K562 (cell line): ENCODE data around the gene SGMS1. TPM values are rescaled to one million over a fixed set of nuclear protein-coding genes. Genes with fewer than 3 reads are reported as not detected.

Source experiments
- DDX20 ChIP-seq: fragments of 450-650 bp; IDR thresholded peaks from 2 replicates; pipeline ENCODE4 v1.6.1; 2016; ENCODE audit warnings: missing genetic modification characterization, low read depth, mild to moderate bottlenecking, missing compliant biosample characterization, moderate library complexity
- DPF2 ChIP-seq: fragments of 450-650 bp; IDR thresholded peaks from 2 replicates; pipeline ENCODE4 v1.6.1; 2016
- KDM1A ChIP-seq, 2 experiments: fragments of 450-650 bp; IDR thresholded peaks; 2 replicates each; pipeline ENCODE4 v1.6.1; 2016; ENCODE audit warnings: mild to moderate bottlenecking in 2 of 2
- L3MBTL2 ChIP-seq: fragments of 450-650 bp; IDR thresholded peaks from 2 replicates; pipeline ENCODE4 v1.6.1; 2016; ENCODE audit warnings: mild to moderate bottlenecking, moderate library complexity
- MYC ChIP-seq, 2 experiments: fragments of 250-450 bp in 1 of 2; sonication (Bioruptor Pico) in 1 of 2; IDR thresholded peaks; 2 replicates each; pipeline versions ENCODE4 v1.5.1 to v1.6.1; 2012 to 2021; ENCODE audit warnings: low read depth in 2 of 2, borderline replicate concordance in 1 of 2, improper control_type of control experiment in 1 of 2, low read length in 1 of 2, mild to moderate bottlenecking in 1 of 2, moderate library complexity in 1 of 2
- NBN ChIP-seq: fragments of 450-650 bp; IDR thresholded peaks from 2 replicates; pipeline ENCODE4 v1.6.1; 2016; ENCODE audit warnings: low read depth, mild to moderate bottlenecking
- YY1 ChIP-seq, 3 experiments: IDR thresholded peaks; 2 replicates each; pipeline ENCODE4 v1.6.1; 2011; ENCODE audit warnings: low read length in 2 of 3, mild to moderate bottlenecking in 2 of 3, moderate library complexity in 2 of 3, borderline replicate concordance in 1 of 3, control low read depth in 1 of 3, low read depth in 1 of 3; ENCODE audit not compliant: insufficient read depth in 3 of 3, insufficient replicate concordance in 2 of 3, control insufficient read depth in 1 of 3, insufficient read length in 1 of 3; ENCODE audit errors: extremely low read depth in 1 of 3
- ZNF140 ChIP-seq: fragments of 250-450 bp; sonication (Bioruptor Pico); IDR thresholded peaks from 2 replicates; pipeline ENCODE4 v1.8.0; 2021; ENCODE audit warnings: moderate library complexity, mild to moderate bottlenecking, inconsistent platforms
- polyA plus RNA-seq, 8 experiments: library from polyadenylated mRNA; depleted of rRNA in 4 of 8; stranded (reverse) in 5 of 8; unstranded in 3 of 8; fragments of >200 nt; fragmentation: Nextera tagmentation in 2 of 8; fragmentation: Illumina TruSeq in 1 of 8; extraction: Ambion mirVana in 2 of 8; extraction: Trizol in 1 of 8; gene quantifications; 2 replicates each; pipeline versions ENCODE4 v1.2.1 to v1.2.3, GENCODE V29; 2011 to 2014; ENCODE audit warnings: inconsistent platforms in 1 of 8, missing spikeins in 1 of 8
- total RNA-seq, 7 experiments: library from RNA; depleted of rRNA in 6 of 7; stranded (reverse); fragments of >200 nt in 6 of 7; fragmentation: Illumina TruSeq in 2 of 7; extraction: Trizol in 2 of 7; gene quantifications; 2 replicates each; pipeline versions ENCODE4 v1.2.1 to v1.2.3, GENCODE V29; 2011 to 2021; ENCODE audit warnings: low replicate concordance in 1 of 7

Gene SGMS1
- total and polyA plus RNA-seq, 9 of the 15 experiments (the other 6 are each of a cell fraction or from before 2014, with no cell fraction given), result 22.6 to 232 (median 82.2) TPM

- TF ChIP-seq DPF2, result 0 out of 2 replicates have a peak, but pooled peaks have one; percentile 10
- TF ChIP-seq ZNF140 (CRISPR knock-in tag), result no peak
- TF ChIP-seq MYC (IDR thresholded peaks at IDR 0.05; ENCODE audit: low read depth, low read length), result 0 out of 2 replicates have a peak, but pooled peaks have one; percentile 25
- TF ChIP-seq MYC (CRISPR knock-in tag; IDR thresholded peaks at IDR 0.05; ENCODE audit: borderline replicate concordance, low read depth), result no peak
- TF ChIP-seq YY1 (IDR thresholded peaks at IDR 0.05; ENCODE audit: borderline replicate concordance in 1 of 3, control insufficient read depth in 1 of 3, extremely low read depth in 1 of 3, insufficient read depth in 3 of 3, insufficient read length in 1 of 3, insufficient replicate concordance in 2 of 3, low read depth in 1 of 3, low read length in 2 of 3), result no peak
- TF ChIP-seq KDM1A (IDR thresholded peaks at IDR 0.05), result no peak
- TF ChIP-seq DDX20 (tag), result no peak
- TF ChIP-seq NBN, result no peak
- TF ChIP-seq L3MBTL2, result 0 out of 2 replicates have a peak, but pooled peaks have one; percentile 8
Observed at GRCh38 chr10:50397312-50398140, 226.2 kb downstream of the SGMS1 start (continued).
